K562 (cell line): Measurements from ENCODE around the gene ZSWIM4. TPM values are rescaled to one million over a fixed set of nuclear protein-coding genes. Genes with fewer than 3 reads are reported as not detected.

Experiments used
- CC2D1A ChIP-seq: fragments of 450-650 bp; IDR thresholded peaks from 2 replicates; pipeline ENCODE4 v1.6.1; 2017; ENCODE audit warnings: mild to moderate bottlenecking
- CTCFL ChIP-seq: IDR thresholded peaks from 2 replicates; pipeline ENCODE4 v1.6.1; 2011; ENCODE audit warnings: borderline replicate concordance, low read depth, mild to moderate bottlenecking, moderate library complexity, low read length; ENCODE audit not compliant: insufficient read depth, poor library complexity, severe bottlenecking
- E2F1 ChIP-seq: sonication (generic); formaldehyde crosslinking; IDR thresholded peaks from 2 replicates; pipeline ENCODE4 v1.8.1; 2023; ENCODE audit warnings: mild to moderate bottlenecking, missing genetic modification reagents, moderate library complexity
- FOXA1 ChIP-seq: fragments of 450-650 bp; IDR thresholded peaks from 2 replicates; pipeline ENCODE4 v1.6.1; 2016; ENCODE audit warnings: mild to moderate bottlenecking, borderline replicate concordance
- KDM2B ChIP-seq: fragments of 250-450 bp; sonication (Bioruptor Pico); IDR thresholded peaks from 2 replicates; pipeline ENCODE4 v1.8.0; 2021; ENCODE audit warnings: mild to moderate bottlenecking, moderate library complexity
- KLF6 ChIP-seq: fragments of 250-450 bp; sonication (Bioruptor Pico); IDR thresholded peaks from 2 replicates; pipeline ENCODE4 v1.4.0; 2020; ENCODE audit warnings: mild to moderate bottlenecking, moderate library complexity, borderline replicate concordance
- SIN3A ChIP-seq, 2 experiments: fragments of 150-350 bp in 1 of 2; IDR thresholded peaks; 2 replicates each; pipeline ENCODE4 v1.6.1; 2011 to 2016; ENCODE audit warnings: borderline replicate concordance in 2 of 2, low read depth in 2 of 2, low read length in 2 of 2, mild to moderate bottlenecking in 2 of 2, moderate library complexity in 2 of 2; ENCODE audit not compliant: control insufficient read depth in 1 of 2
- TEAD1 ChIP-seq, 2 experiments: fragments of 450-650 bp in 1 of 2; sonication (generic) in 1 of 2; formaldehyde crosslinking; IDR thresholded peaks; 2 replicates each; pipeline versions ENCODE4 v1.4.0 to v1.8.0; 2020 to 2022; ENCODE audit warnings: mild to moderate bottlenecking in 2 of 2, missing genetic modification reagents in 1 of 2
- TOE1 ChIP-seq, 2 experiments: fragments of 450-650 bp in 1 of 2; sonication (generic) in 1 of 2; formaldehyde crosslinking in 1 of 2; IDR thresholded peaks; 2 replicates each; pipeline versions ENCODE4 v1.7.1 to v1.8.0; 2016 to 2022; ENCODE audit warnings: borderline replicate concordance in 2 of 2, mild to moderate bottlenecking in 2 of 2, antibody characterized with exemption in 1 of 2, inconsistent platforms in 1 of 2, low read depth in 1 of 2, missing genetic modification reagents in 1 of 2, moderate library complexity in 1 of 2
- ZFX ChIP-seq: sonication (generic); formaldehyde crosslinking; IDR thresholded peaks from 2 replicates; pipeline ENCODE4 v1.8.0; 2022; ENCODE audit warnings: mild to moderate bottlenecking, missing genetic modification reagents, moderate library complexity
- ZNF24 ChIP-seq: fragments of 450-650 bp; IDR thresholded peaks from 2 replicates; pipeline ENCODE4 v1.6.1; 2016
- polyA plus RNA-seq, 8 experiments: library from polyadenylated mRNA; depleted of rRNA in 4 of 8; stranded (reverse) in 5 of 8; unstranded in 3 of 8; fragments of >200 nt; fragmentation: Nextera tagmentation in 2 of 8; fragmentation: Illumina TruSeq in 1 of 8; extraction: Ambion mirVana in 2 of 8; extraction: Trizol in 1 of 8; gene quantifications; 2 replicates each; pipeline versions ENCODE4 v1.2.1 to v1.2.3, GENCODE V29; 2011 to 2014; ENCODE audit warnings: inconsistent platforms in 1 of 8, missing spikeins in 1 of 8
- total RNA-seq, 7 experiments: library from RNA; depleted of rRNA in 6 of 7; stranded (reverse); fragments of >200 nt in 6 of 7; fragmentation: Illumina TruSeq in 2 of 7; extraction: Trizol in 2 of 7; gene quantifications; 2 replicates each; pipeline versions ENCODE4 v1.2.1 to v1.2.3, GENCODE V29; 2011 to 2021; ENCODE audit warnings: low replicate concordance in 1 of 7
- TF ChIP-seq, protein P1 (sequence below): fragments of 450-650 bp; IDR thresholded peaks from 2 replicates; pipeline ENCODE4 v1.6.1; 2017; ENCODE audit warnings: antibody characterized with exemption, mild to moderate bottlenecking

The ZSWIM4 gene
- total and polyA plus RNA-seq, 9 of the 15 experiments (the other 6 are each of a cell fraction or from before 2014, with no cell fraction given) = 0.25 to 3.7 (median 0.79) TPM; not detected in 2

DNA sequence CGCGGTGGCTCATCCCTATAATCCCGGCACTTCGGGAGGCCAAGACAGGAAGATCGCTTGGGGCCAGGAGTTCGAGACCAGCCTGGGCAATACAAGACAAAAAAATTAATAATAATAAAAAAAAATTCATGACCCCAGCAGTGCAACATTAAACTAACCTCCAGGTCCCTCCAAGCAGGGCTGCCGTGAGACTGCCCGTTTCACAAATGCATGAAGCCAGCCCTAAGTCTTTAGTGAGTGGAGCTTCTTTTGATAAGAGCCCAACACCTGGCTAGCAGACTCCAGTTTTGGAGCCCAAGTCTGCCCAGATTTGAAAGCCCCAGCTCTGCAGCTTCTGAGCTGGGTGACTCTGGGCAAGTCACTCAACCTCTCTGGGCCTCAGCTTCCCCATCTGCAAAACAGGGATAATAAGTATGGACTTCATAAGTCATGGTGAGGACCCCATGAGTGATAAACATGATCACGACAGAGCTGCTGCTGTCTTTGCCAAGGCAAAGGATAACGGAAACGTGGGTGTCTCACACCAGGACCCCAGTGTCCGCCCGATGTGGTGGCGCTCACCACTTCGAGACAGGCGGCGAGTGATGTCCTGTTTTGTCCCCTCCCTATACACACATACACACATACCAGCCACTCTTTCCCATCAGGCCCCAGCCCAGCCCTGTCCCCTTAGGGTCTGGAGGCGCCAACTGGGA lies 43.3 kb downstream of the ZSWIM4 start (continued):
- TF ChIP-seq, protein P1, sequence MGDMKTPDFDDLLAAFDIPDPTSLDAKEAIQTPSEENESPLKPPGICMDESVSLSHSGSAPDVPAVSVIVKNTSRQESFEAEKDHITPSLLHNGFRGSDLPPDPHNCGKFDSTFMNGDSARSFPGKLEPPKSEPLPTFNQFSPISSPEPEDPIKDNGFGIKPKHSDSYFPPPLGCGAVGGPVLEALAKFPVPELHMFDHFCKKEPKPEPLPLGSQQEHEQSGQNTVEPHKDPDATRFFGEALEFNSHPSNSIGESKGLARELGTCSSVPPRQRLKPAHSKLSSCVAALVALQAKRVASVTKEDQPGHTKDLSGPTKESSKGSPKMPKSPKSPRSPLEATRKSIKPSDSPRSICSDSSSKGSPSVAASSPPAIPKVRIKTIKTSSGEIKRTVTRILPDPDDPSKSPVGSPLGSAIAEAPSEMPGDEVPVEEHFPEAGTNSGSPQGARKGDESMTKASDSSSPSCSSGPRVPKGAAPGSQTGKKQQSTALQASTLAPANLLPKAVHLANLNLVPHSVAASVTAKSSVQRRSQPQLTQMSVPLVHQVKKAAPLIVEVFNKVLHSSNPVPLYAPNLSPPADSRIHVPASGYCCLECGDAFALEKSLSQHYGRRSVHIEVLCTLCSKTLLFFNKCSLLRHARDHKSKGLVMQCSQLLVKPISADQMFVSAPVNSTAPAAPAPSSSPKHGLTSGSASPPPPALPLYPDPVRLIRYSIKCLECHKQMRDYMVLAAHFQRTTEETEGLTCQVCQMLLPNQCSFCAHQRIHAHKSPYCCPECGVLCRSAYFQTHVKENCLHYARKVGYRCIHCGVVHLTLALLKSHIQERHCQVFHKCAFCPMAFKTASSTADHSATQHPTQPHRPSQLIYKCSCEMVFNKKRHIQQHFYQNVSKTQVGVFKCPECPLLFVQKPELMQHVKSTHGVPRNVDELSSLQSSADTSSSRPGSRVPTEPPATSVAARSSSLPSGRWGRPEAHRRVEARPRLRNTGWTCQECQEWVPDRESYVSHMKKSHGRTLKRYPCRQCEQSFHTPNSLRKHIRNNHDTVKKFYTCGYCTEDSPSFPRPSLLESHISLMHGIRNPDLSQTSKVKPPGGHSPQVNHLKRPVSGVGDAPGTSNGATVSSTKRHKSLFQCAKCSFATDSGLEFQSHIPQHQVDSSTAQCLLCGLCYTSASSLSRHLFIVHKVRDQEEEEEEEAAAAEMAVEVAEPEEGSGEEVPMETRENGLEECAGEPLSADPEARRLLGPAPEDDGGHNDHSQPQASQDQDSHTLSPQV = peak; percentile 94
- TF ChIP-seq FOXA1 (no peak), ZFX (CRISPR knock-in tag) (peak; percentile 56; the same call in 1 of the 2 replicates), CTCFL (no peak), KDM2B (CRISPR knock-in tag) (no peak), TEAD1 (CRISPR knock-in tag; IDR thresholded peaks at IDR 0.05) (peak in 1 of 2 experiments; percentile 66; a peak in 1 of 4 replicates), E2F1 (CRISPR knock-in tag) (0 out of 2 replicates have a peak, but pooled peaks have one; percentile 65), ZNF24 (no peak), SIN3A (IDR thresholded peaks at IDR 0.05; ENCODE audit: borderline replicate concordance in 2 of 2, control insufficient read depth in 1 of 2, low read depth in 2 of 2, low read length in 2 of 2) (0 out of 4 replicates have a peak, but pooled peaks of 1 of the 2 experiments have one; percentile 11), TOE1 (IDR thresholded peaks at IDR 0.05; ENCODE audit: borderline replicate concordance) (peak; percentile 27; the same call in 1 of the 2 replicates), TOE1 (CRISPR knock-in tag; IDR thresholded peaks at IDR 0.05; ENCODE audit: borderline replicate concordance, low read depth) (no peak), KLF6 (CRISPR knock-in tag) (no peak), CC2D1A (no peak; the same call in 1 of the 2 replicates)
